Astrocyte (in vitro differentiated cells and primary cell): ENCODE data around the gene C3orf20. TPM values are rescaled to one million over a fixed set of nuclear protein-coding genes. Genes with fewer than 3 reads are reported as not detected.

ENCODE experiments used
- DNase-seq: peaks from one replicate; pipeline ENCODE4 v3.0.0-alpha.2; 2010; ENCODE audit warnings: low read depth
- FAIRE-seq: peaks from 2 replicates; lab custom pipeline; 2011; peaks lifted over from hg19 to GRCh38; lab: Jason Lieb, UNC
- H2AFZ ChIP-seq: 2 replicates; pipeline ENCODE4 v1.6.0; 2012; ENCODE audit warnings: low read depth, low read length, inconsistent platforms
- H3K27ac ChIP-seq: 2 replicates; pipeline ENCODE4 v1.5.1; 2011; ENCODE audit warnings: low read depth, low read length, inconsistent platforms
- H3K27me3 ChIP-seq: 2 replicates; pipeline ENCODE4 v1.6.0; 2011; ENCODE audit warnings: low read length, inconsistent platforms; ENCODE audit not compliant: insufficient read depth
- H3K36me3 ChIP-seq: 2 replicates; pipeline ENCODE4 v1.5.1; 2011; ENCODE audit warnings: low read length, inconsistent platforms; ENCODE audit not compliant: insufficient read depth
- H3K4me1 ChIP-seq: 2 replicates; pipeline ENCODE4 v1.5.1; 2011; ENCODE audit warnings: low read length, inconsistent platforms; ENCODE audit not compliant: insufficient read depth
- H3K4me2 ChIP-seq: 2 replicates; pipeline ENCODE4 v1.6.0; 2012; ENCODE audit warnings: low read length, inconsistent platforms
- H3K4me3 ChIP-seq: 2 replicates; pipeline ENCODE4 v1.5.1; 2011; ENCODE audit warnings: low read depth, mild to moderate bottlenecking, low read length, inconsistent platforms; ENCODE audit not compliant: insufficient read depth
- H3K79me2 ChIP-seq: 2 replicates; pipeline ENCODE4 v1.6.0; 2012; ENCODE audit warnings: mild to moderate bottlenecking, low read length, inconsistent platforms; ENCODE audit not compliant: insufficient read depth
- H3K9ac ChIP-seq: 2 replicates; pipeline ENCODE4 v1.6.0; 2012; ENCODE audit warnings: mild to moderate bottlenecking, low read length, inconsistent platforms
- H3K9me3 ChIP-seq: 2 replicates; pipeline ENCODE4 v1.5.1; 2012; ENCODE audit warnings: low read depth, mild to moderate bottlenecking, low read length, inconsistent platforms; ENCODE audit not compliant: insufficient read depth
- H4K20me1 ChIP-seq: 2 replicates; pipeline ENCODE4 v1.6.0; 2012; ENCODE audit warnings: low read length, inconsistent platforms; ENCODE audit not compliant: insufficient read depth
- H3K27ac Mint-ChIP-seq: one replicate; pipeline ENCODE4 v1.8.0; 2021; ENCODE audit warnings: mild to moderate bottlenecking, mixed read lengths; ENCODE audit not compliant: unreplicated experiment
- H3K27me3 Mint-ChIP-seq: one replicate; pipeline ENCODE4 v1.8.0; 2021; ENCODE audit warnings: low read depth, mixed read lengths; ENCODE audit not compliant: unreplicated experiment
- H3K36me3 Mint-ChIP-seq: one replicate; pipeline ENCODE4 v1.8.0; 2021; ENCODE audit warnings: low read depth, mixed read lengths; ENCODE audit not compliant: unreplicated experiment
- H3K4me1 Mint-ChIP-seq: one replicate; pipeline ENCODE4 v1.8.0; 2021; ENCODE audit warnings: low read depth, mixed read lengths; ENCODE audit not compliant: unreplicated experiment
- H3K4me3 Mint-ChIP-seq: one replicate; pipeline ENCODE4 v1.8.0; 2021; ENCODE audit warnings: mild to moderate bottlenecking, moderate library complexity, mixed read lengths; ENCODE audit not compliant: unreplicated experiment
- H3K9me3 Mint-ChIP-seq: one replicate; pipeline ENCODE4 v1.8.0; 2021; ENCODE audit warnings: mild to moderate bottlenecking, mixed read lengths; ENCODE audit not compliant: unreplicated experiment
- EZH2 ChIP-seq: IDR thresholded peaks from 2 replicates; pipeline ENCODE4 v1.6.1; 2012; ENCODE audit warnings: mild to moderate bottlenecking, low read length, inconsistent platforms; ENCODE audit not compliant: insufficient read depth
- total RNA-seq: library from RNA; stranded (reverse); gene quantifications from 2 replicates; pipeline ENCODE4 v1.2.1, GENCODE V29; 2021
- TF ChIP-seq, protein P1 (sequence below): IDR thresholded peaks from 2 replicates; pipeline ENCODE4 v1.5.1; 2011; ENCODE audit warnings: low read depth, mild to moderate bottlenecking, inconsistent platforms, low read length, moderate library complexity; ENCODE audit not compliant: insufficient read depth

Gene C3orf20
- total RNA-seq, 1 donor from 2014 or later: 0.16 TPM

DNA sequence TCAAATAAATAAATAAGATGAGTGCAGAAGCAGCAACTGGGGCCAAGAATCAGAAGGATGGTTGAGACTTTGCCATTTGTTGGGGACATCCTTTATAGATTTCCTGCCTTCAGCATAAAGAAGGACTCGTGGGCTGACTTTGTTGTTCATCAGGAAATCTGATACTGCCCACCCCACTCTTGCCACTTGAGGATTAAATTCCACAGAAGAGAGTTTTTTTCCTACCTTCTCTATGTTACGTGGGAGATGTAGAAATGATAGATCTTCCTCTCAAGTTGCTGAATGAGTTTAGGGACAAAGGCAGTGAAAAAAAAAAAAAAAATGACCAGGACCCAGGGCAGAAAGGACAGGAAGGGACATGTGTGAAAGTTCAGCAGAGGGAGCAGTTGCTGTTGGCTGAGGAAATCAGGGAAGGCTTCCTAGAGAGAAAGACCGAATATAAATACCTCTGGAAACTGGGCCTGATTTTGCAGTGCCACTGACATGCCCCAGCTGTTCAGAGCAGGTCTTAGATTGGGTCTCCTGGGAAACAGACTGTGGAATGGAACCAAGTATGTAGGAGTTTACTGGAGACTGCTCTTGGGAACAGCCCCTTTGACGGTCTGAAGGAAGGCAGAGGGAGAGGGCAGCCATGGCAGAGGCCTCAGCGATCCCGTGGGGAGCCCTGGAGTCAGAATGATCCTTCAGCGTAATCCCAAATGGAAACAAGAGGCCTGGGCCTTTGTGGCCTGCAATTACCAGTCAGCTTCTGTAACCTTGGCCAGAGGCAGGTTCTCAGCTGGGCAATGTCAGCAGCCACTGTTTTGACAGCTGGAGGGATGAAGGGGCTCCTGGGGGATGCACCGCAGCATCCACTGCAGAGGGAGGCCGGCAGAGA is 50.9 kb downstream of the C3orf20 start:
- Histone ChIP-seq H2AFZ (no peak overlapping the region), H3K9me3 (no peaks in the 10 kb centered on the region), H3K4me3 (no peak overlapping the region), H4K20me1 (no peaks in the 10 kb centered on the region), H3K36me3 (no peaks in the 10 kb centered on the region), H3K27me3 (no peaks in the 10 kb centered on the region), H3K27ac (no peak overlapping the region), H3K9ac (no peak overlapping the region), H3K4me2 (no peak overlapping the region), H3K4me1 (no peaks in the 10 kb centered on the region), H3K79me2 (no peaks in the 10 kb centered on the region)
- TF ChIP-seq EZH2: no peak
- TF ChIP-seq, protein P1, sequence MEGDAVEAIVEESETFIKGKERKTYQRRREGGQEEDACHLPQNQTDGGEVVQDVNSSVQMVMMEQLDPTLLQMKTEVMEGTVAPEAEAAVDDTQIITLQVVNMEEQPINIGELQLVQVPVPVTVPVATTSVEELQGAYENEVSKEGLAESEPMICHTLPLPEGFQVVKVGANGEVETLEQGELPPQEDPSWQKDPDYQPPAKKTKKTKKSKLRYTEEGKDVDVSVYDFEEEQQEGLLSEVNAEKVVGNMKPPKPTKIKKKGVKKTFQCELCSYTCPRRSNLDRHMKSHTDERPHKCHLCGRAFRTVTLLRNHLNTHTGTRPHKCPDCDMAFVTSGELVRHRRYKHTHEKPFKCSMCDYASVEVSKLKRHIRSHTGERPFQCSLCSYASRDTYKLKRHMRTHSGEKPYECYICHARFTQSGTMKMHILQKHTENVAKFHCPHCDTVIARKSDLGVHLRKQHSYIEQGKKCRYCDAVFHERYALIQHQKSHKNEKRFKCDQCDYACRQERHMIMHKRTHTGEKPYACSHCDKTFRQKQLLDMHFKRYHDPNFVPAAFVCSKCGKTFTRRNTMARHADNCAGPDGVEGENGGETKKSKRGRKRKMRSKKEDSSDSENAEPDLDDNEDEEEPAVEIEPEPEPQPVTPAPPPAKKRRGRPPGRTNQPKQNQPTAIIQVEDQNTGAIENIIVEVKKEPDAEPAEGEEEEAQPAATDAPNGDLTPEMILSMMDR: no peak
- DNase-seq: peak; percentile 14
- peaks cover 11% of the 10 kb centered on the region for H3K36me3 Mint-ChIP-seq
- peaks cover 2% of the 10 kb centered on the region for H3K9me3 Mint-ChIP-seq
- peaks cover 7% of the 10 kb centered on the region for H3K27me3 Mint-ChIP-seq
- H3K27ac Mint-ChIP-seq: peak overlapping the region; percentile 45
- no peak overlapping the region for H3K4me3 Mint-ChIP-seq
- peaks cover 15% of the 10 kb centered on the region for H3K4me1 Mint-ChIP-seq
- no peak for FAIRE-seq

DNA sequence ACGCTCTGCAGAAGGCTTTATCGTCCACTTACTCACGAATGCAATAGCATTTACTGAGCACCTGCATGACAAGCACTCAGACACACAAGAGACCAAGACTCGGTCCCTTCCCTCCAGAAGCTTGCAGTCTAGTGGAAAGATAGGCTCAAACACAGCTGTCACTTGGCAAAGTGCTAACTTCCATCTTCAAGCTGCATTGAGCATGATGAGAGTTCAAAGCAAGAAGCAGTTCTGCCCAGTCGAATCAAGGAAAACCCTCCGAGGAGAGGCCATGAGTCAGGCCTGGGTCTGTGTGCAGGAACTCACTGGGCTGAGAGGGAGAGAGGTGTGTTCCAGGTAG is 51.5 kb downstream of the C3orf20 start:
- Mint-ChIP-seq H3K27me3 (peaks cover 4% of the 10 kb centered on the region), H3K4me1 (peaks cover 15% of the 10 kb centered on the region), H3K9me3 (peaks cover 2% of the 10 kb centered on the region), H3K36me3 (peaks cover 6% of the 10 kb centered on the region), H3K27ac (no peak overlapping the region), H3K4me3 (no peak overlapping the region)
- Histone ChIP-seq H4K20me1 (no peaks in the 10 kb centered on the region), H3K4me1 (no peaks in the 10 kb centered on the region), H3K4me2 (no peak overlapping the region), H3K27ac (no peak overlapping the region), H3K79me2 (no peaks in the 10 kb centered on the region), H3K36me3 (no peaks in the 10 kb centered on the region), H3K9me3 (no peaks in the 10 kb centered on the region), H3K9ac (no peak overlapping the region), H3K27me3 (no peaks in the 10 kb centered on the region), H3K4me3 (no peak overlapping the region), H2AFZ (no peak overlapping the region)
- FAIRE-seq (no peak), DNase-seq (no peak)
- TF ChIP-seq, protein P1: no peak
- no peak for TF ChIP-seq EZH2

DNA sequence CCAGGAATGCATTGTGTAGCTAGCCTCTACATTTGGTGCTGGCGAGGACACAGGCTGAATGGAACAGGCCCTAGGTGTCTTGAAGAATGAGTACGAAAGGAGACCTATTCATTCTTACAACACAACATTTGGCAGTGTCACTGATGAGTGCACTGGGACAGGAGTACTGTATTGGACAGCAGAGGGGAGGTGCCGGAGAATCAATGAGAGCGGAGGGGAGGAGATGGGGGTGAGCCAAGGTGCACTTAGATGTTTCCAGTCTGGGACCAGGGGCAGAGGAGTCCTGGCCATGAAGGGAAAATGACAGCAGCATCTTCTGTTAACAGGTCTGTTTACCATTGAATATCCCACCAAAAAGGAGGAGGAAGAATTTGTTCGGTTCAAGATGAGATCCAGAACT is 53.2 kb downstream of the C3orf20 start:
- Mint-ChIP-seq H3K27me3 (peaks cover 3% of the 10 kb centered on the region), H3K4me3 (no peak overlapping the region), H3K9me3 (peaks cover 2% of the 10 kb centered on the region), H3K36me3 (peaks cover 1% of the 10 kb centered on the region), H3K4me1 (peaks cover 15% of the 10 kb centered on the region), H3K27ac (no peak overlapping the region)
- no peaks in the 10 kb centered on the region for H3K4me1 ChIP-seq
- H3K4me2 ChIP-seq: no peak overlapping the region
- H3K9ac ChIP-seq: no peak overlapping the region
- no peaks in the 10 kb centered on the region for H4K20me1 ChIP-seq
- H3K27me3 ChIP-seq: no peaks in the 10 kb centered on the region
- H3K27ac ChIP-seq: no peak overlapping the region
- no peak overlapping the region for H2AFZ ChIP-seq
- H3K36me3 ChIP-seq: no peaks in the 10 kb centered on the region
- TF ChIP-seq, protein P1: no peak
- no peak for TF ChIP-seq EZH2
- no peaks in the 10 kb centered on the region for H3K79me2 ChIP-seq
- H3K4me3 ChIP-seq: no peak overlapping the region
- DNase-seq (no peak), FAIRE-seq (no peak)
- H3K9me3 ChIP-seq: no peaks in the 10 kb centered on the region
